ENCODE data around the gene NAA40. TPM values are rescaled to one million over a fixed set of nuclear protein-coding genes. Genes with fewer than 3 reads are reported as not detected.
A peak's percentile ranks its signal among the peaks of the same experiment; 100 is the strongest.

The NAA40 gene
- total and polyA plus RNA-seq, 2 donors: 8.2 to 13.6 TPM

GRCh38 chr11:63917692-63918506 lies 20.9 kb upstream of the NAA40 start:
- H3K27ac ChIP-seq (ENCODE audit: low read depth): peak overlapping the region; percentile 14
- no peaks in the 10 kb centered on the region for H3K4me1 ChIP-seq (ENCODE audit: insufficient read depth)
- DNase-seq (ENCODE audit: extremely low spot score): no peak
- 2% methylated on average over 50 of the region's 50 CpGs for WGBS
- peak overlapping the region; percentile 55 for H3K4me3 ChIP-seq (ENCODE audit: low read depth, low read length)
- H3K36me3 ChIP-seq (ENCODE audit: insufficient read depth): no peaks in the 10 kb centered on the region

- no peaks in the 10 kb centered on the region for H3K4me1 ChIP-seq (ENCODE audit: insufficient read depth)
- no peak for DNase-seq (ENCODE audit: extremely low spot score)
- no peaks in the 10 kb centered on the region for H3K36me3 ChIP-seq (ENCODE audit: insufficient read depth)
- 34% methylated on average over 9 of the region's 9 CpGs for WGBS
- H3K27ac ChIP-seq (ENCODE audit: low read depth): peak overlapping the region; percentile 2
- peak overlapping the region; percentile 1 for H3K4me3 ChIP-seq (ENCODE audit: low read depth, low read length)
Observed at GRCh38 chr11:63918507-63919191, 20.2 kb upstream of the NAA40 start.

DNA sequence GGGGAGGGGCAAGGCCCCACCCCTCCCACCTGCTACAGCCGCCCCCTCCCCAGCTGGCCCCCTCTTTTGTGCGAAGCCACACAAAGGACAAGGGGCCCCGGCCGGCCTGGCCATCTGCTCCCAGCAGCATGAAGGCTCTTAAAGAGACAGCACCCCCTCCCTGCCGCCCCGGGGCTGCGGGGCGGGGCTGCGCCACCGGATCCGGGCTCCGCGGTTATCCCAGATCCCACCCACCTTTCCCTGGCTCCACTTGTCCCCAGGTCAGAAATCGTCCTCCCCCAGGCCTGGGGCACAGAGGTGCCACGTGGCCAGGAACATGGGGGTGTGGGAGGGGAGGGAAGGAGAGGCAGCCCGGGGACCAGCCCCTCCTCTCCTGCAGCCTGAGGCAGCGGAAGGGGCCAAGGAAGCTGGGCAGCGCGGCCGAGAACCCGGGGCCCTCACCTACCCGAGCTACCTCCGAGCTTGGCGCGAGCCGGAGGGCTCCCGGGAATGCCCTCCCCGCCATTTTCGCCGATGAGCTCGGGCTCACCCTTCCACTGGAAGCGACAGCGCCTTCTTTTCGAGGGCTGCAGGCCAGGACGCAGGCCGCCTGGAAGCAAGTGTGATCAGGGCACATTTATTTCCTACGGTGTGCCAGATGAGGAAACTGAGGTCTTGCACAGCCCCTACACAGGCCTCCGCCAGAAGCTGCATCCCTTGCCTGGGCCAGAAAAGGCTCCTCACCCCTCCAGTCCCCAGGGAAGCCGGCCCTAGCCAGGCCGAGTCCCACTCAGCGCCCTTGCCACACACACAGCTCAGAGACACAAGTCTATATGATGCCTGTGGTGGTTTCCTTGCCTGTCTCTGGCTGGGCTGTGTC lies 19.3 kb upstream of the NAA40 start:
- no peaks in the 10 kb centered on the region for H3K36me3 ChIP-seq (ENCODE audit: insufficient read depth)
- H3K27ac ChIP-seq (ENCODE audit: low read depth): no peak overlapping the region
- no peaks in the 10 kb centered on the region for H3K4me1 ChIP-seq (ENCODE audit: insufficient read depth)
- H3K4me3 ChIP-seq (ENCODE audit: low read depth, low read length): peak overlapping the region; percentile 1
- no peak for DNase-seq (ENCODE audit: extremely low spot score)
- WGBS: 15% methylated on average over 41 of the region's 41 CpGs

DNA sequence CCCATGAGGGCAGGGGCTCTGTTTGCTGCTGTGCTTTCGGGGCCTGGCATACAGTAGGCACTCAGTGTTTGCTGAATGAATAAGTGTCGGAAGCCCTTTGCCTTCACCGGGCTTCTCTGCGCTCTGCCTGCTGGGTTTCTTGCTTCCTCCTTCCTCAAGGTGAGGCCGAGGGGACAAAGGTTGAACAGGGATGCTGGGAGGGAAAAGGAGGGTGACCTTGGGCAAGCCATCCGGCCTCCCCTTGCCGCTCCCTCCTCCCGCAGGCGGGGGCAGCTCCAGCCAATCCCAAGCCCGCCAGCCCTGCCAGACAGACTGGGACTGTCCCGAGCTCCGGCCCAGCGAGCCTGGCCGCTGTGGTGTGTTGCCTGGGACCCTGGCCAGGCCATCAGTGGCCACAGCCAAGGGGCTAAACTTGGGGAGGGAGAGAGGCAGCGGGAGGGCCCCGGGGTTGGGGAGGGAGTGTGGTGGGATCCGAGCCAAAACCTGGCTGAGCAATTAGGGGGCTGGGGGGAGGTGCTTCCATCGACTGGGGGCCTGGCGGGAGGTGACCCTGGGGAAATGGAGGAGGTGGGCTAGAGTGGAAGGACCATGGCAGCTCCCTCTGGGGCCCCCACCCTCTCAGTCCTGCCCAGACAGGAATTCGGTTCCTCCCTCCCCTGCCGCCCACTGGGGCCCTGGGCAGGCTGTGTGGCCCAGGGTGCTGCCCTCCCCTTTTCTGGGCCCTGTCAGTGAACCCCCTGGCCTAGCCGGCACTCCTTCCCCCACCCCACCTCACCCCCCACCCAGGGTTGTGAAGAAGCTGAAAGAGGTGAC lies 18.5 kb upstream of the NAA40 start:
- no peaks in the 10 kb centered on the region for H3K36me3 ChIP-seq (ENCODE audit: insufficient read depth)
- no peak overlapping the region for H3K4me3 ChIP-seq (ENCODE audit: low read depth, low read length)
- 26% methylated on average over 22 of the region's 22 CpGs for WGBS
- H3K4me1 ChIP-seq (ENCODE audit: insufficient read depth): no peaks in the 10 kb centered on the region
- no peak overlapping the region for H3K27ac ChIP-seq (ENCODE audit: low read depth)
- no peak for DNase-seq (ENCODE audit: extremely low spot score)

- no peak overlapping the region for H3K27ac ChIP-seq (ENCODE audit: low read depth)
- DNase-seq (ENCODE audit: extremely low spot score): no peak
- no peaks in the 10 kb centered on the region for H3K4me1 ChIP-seq (ENCODE audit: insufficient read depth)
- 41% methylated on average over 14 of the region's 14 CpGs for WGBS
- no peak overlapping the region for H3K4me3 ChIP-seq (ENCODE audit: low read depth, low read length)
- no peaks in the 10 kb centered on the region for H3K36me3 ChIP-seq (ENCODE audit: insufficient read depth)
Observed at GRCh38 chr11:63920939-63921417, 17.8 kb upstream of the NAA40 start.

GRCh38 chr11:63922673-63923192 lies 16.1 kb upstream of the NAA40 start:
- H3K27ac ChIP-seq (ENCODE audit: low read depth): no peak overlapping the region
- WGBS: 71% methylated on average over 2 of the region's 2 CpGs
- DNase-seq (ENCODE audit: extremely low spot score): no peak
- H3K4me1 ChIP-seq (ENCODE audit: insufficient read depth): no peaks in the 10 kb centered on the region
- H3K36me3 ChIP-seq (ENCODE audit: insufficient read depth): no peaks in the 10 kb centered on the region
- no peak overlapping the region for H3K4me3 ChIP-seq (ENCODE audit: low read depth, low read length)

- DNase-seq (ENCODE audit: extremely low spot score): no peak
- no peaks in the 10 kb centered on the region for H3K36me3 ChIP-seq (ENCODE audit: insufficient read depth)
- H3K27ac ChIP-seq (ENCODE audit: low read depth): no peak overlapping the region
- 59% methylated on average over 4 of the region's 4 CpGs for WGBS
- no peaks in the 10 kb centered on the region for H3K4me1 ChIP-seq (ENCODE audit: insufficient read depth)
- H3K4me3 ChIP-seq (ENCODE audit: low read depth, low read length): no peak overlapping the region
Observed at GRCh38 chr11:63923319-63923718, 15.5 kb upstream of the NAA40 start.

DNA sequence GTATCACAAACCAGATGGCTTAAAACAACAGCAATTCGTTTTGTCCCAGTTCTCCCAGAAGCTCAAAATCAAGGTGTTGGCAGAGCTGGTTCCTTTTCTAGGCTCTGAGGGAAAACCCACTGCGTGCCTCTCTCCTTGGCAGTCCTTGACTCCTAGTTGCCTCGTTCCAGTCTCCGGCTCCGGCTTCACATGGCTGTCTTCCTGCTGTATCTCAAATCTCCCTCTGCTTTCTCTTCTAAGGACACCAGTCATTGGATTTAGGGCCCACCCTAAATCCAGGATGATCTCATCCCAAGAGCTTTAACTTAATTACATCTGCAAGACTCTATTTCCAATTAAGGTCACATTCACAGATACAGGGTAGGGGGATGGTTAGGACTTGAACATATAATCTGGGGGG lies 9.2 kb upstream of the NAA40 start:
- WGBS: 85% methylated on average over 5 of the region's 5 CpGs
- no peaks in the 10 kb centered on the region for H3K36me3 ChIP-seq (ENCODE audit: insufficient read depth)
- H3K27ac ChIP-seq (ENCODE audit: low read depth): no peak overlapping the region
- H3K4me1 ChIP-seq (ENCODE audit: insufficient read depth): no peaks in the 10 kb centered on the region
- no peak overlapping the region for H3K4me3 ChIP-seq (ENCODE audit: low read depth, low read length)
- no peak for DNase-seq (ENCODE audit: extremely low spot score)

DNA sequence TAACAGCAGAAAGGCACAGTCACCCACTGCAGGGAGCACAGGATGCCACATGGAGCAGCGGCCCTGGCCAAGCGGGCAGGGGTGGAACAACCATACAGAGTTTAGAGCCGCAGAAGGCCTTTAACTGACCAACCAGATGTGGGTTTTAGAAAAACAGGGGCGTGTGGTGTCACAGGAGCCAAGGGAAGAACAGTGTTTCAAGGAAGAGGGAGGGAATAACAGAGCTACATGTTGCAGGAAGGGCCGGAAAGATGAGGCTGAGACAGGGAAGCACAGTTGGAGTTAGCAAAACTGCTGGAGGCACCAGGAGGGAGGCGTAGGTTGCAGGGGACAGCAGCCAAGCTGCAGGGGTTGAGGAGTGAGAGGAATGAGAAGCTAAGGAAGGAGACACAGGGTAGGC lies 7.8 kb upstream of the NAA40 start:
- H3K36me3 ChIP-seq (ENCODE audit: insufficient read depth): no peaks in the 10 kb centered on the region
- no peak overlapping the region for H3K27ac ChIP-seq (ENCODE audit: low read depth)
- H3K4me1 ChIP-seq (ENCODE audit: insufficient read depth): no peaks in the 10 kb centered on the region
- 54% methylated on average over 6 of the region's 6 CpGs for WGBS
- H3K4me3 ChIP-seq (ENCODE audit: low read depth, low read length): no peak overlapping the region
- DNase-seq (ENCODE audit: extremely low spot score): no peak

GRCh38 chr11:63931876-63932275 lies 6.9 kb upstream of the NAA40 start:
- Histone ChIP-seq H3K4me3 (ENCODE audit: low read depth, low read length) (no peak overlapping the region), H3K4me1 (ENCODE audit: insufficient read depth) (no peaks in the 10 kb centered on the region), H3K27ac (ENCODE audit: low read depth) (no peak overlapping the region), H3K36me3 (ENCODE audit: insufficient read depth) (no peaks in the 10 kb centered on the region)
- DNase-seq (ENCODE audit: extremely low spot score): no peak
- WGBS: 74% methylated on average over 12 of the region's 12 CpGs

GRCh38 chr11:63933459-63933858 lies 5.3 kb upstream of the NAA40 start:
- no peak overlapping the region for H3K4me3 ChIP-seq (ENCODE audit: low read depth, low read length)
- H3K4me1 ChIP-seq (ENCODE audit: insufficient read depth): no peaks in the 10 kb centered on the region
- H3K27ac ChIP-seq (ENCODE audit: low read depth): no peak overlapping the region
- H3K36me3 ChIP-seq (ENCODE audit: insufficient read depth): no peaks in the 10 kb centered on the region
- WGBS: 56% methylated on average over 1 of the region's 1 CpG
- DNase-seq (ENCODE audit: extremely low spot score): no peak

DNA sequence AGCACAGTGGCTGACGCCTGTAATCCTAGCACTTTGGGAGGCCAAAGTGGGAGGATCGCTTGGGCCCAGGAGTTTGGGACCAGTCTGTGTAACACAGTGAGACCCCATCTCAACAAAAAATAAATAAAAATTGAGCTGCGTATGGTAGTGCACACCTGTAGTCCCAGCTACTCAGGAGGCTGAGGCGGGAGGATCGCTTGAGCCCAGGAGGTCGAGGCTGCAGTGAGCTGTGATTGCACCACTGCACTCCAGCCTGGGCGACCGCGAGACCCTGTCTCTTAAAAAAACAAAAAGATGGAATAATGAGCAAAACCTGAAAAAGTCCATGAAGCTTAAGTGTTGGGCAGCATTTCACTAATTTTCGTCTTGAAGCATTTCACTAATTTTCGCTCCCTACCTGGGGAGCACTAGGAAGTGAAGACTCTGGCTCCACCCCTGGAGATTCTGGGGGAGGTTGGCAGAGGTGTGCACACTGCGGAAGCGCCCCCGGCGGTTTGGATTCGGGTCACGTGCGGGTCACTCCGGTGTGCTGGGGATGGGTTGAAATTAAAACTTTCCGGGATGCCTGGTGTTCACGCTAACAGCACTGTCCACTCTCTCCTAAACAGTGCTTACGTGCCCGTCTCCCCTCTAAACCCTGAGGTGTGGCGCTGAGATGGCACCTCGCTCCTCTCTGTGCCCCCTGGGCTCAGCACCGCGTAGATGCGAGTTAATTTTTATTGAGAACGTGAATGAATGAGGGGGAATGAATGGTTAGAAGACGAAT lies 906 bp upstream of the NAA40 start:
- 24% methylated on average over 30 of the region's 30 CpGs for WGBS
- DNase-seq (ENCODE audit: extremely low spot score): no peak

More for the DNA sequence above, 906 bp upstream of the NAA40 start:
- Histone ChIP-seq H3K36me3 (ENCODE audit: insufficient read depth) (no peaks in the 10 kb centered on the region), H3K4me1 (ENCODE audit: insufficient read depth) (no peaks in the 10 kb centered on the region), H3K27ac (ENCODE audit: low read depth) (no peak overlapping the region), H3K4me3 (ENCODE audit: low read depth, low read length) (peak overlapping the region; percentile 70)
